ENCODE results near the gene UBE2E1. TPM values are rescaled to one million over a fixed set of nuclear protein-coding genes. Genes with fewer than 3 reads are reported as not detected.

The UBE2E1 gene
- total RNA-seq, 2 donors from 2014 or later: 56.5 to 68.5 TPM

DNA sequence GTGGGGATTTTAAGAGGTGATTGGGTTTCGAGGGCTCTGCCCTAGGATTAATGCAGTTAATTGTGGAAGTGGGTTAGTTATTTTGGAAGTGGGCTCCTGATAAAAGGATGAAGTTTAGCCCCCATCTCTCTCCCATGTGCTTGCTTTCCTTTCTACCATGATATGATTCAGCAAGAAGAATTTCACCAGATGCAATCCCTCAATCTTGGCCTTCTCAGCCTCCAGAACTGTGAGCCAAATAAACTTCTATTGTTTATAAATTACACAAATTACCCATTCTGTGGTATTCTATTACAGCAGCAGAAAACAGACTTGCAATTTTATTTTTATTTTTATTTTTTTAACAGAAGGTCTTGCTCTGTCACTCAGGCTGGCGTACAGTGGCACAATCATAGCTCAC is 27.3 kb upstream of the UBE2E1 start:
- DNase-seq (ENCODE audit: low spot score): no peak
- Mint-ChIP-seq H3K27ac (no peak overlapping the region), H3K36me3 (no peaks in the 10 kb centered on the region), H3K4me1 (ENCODE audit: low read depth in 2 of 2) (no peaks in the 10 kb centered on the region), H3K27me3 (peaks cover 11 to 32% of the 10 kb centered on the region in 2 donors), H3K4me3 (no peak overlapping the region), H3K9me3 (no peaks in the 10 kb centered on the region)
- no peak for ATAC-seq

DNA sequence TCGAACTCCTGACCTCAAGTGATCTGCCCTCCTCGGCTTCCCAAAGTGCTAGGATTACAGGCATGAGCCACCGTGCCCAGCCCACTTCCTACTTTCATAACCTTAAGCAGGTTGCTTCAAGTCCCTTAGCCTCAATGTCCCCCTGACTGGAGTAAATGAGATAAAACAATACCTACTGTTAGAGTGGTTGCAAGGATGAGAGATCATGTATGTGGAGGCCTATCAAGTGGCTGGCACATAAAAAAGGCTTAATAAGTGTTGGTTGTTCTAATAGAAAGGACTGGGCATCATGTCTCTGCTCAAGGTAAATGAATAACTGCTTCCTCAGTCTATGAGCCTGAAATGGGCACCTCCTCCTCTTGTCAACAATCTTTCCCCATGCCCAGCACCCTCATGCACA is 25.9 kb upstream of the UBE2E1 start:
- Mint-ChIP-seq H3K27ac (no peak overlapping the region), H3K36me3 (no peaks in the 10 kb centered on the region), H3K4me3 (no peak overlapping the region), H3K4me1 (ENCODE audit: low read depth in 2 of 2) (no peaks in the 10 kb centered on the region), H3K9me3 (no peaks in the 10 kb centered on the region), H3K27me3 (peaks cover 11 to 33% of the 10 kb centered on the region in 2 donors)
- DNase-seq (ENCODE audit: low spot score) (no peak), ATAC-seq (no peak)

DNA sequence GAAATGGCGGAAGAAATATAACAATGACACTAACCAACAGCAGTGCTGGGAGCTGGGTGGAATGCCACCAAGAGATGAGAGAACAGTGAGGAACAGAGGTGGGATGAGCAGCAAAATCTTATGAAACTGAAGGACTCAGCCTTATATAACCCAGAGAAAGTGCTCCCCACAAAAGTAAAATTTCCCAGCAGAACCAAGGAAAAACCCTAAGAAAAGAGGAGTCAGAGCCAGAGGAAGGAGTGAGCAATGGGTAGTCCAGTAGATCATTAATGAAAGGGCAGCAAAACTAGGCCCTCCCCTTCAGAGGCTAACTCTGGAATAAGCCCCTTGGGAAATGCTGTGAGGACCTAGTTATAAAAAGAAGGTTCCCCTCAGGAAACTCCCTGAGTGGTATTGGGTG is 24.7 kb upstream of the UBE2E1 start:
- no peak overlapping the region for H3K4me3 Mint-ChIP-seq
- no peak overlapping the region for H3K27ac Mint-ChIP-seq
- no peaks in the 10 kb centered on the region for H3K4me1 Mint-ChIP-seq (ENCODE audit: low read depth in 2 of 2)
- H3K9me3 Mint-ChIP-seq: no peaks in the 10 kb centered on the region
- ATAC-seq (no peak), DNase-seq (ENCODE audit: low spot score) (no peak)
- no peaks in the 10 kb centered on the region for H3K36me3 Mint-ChIP-seq
- H3K27me3 Mint-ChIP-seq: peaks cover 11 to 40% of the 10 kb centered on the region in 2 donors

DNA sequence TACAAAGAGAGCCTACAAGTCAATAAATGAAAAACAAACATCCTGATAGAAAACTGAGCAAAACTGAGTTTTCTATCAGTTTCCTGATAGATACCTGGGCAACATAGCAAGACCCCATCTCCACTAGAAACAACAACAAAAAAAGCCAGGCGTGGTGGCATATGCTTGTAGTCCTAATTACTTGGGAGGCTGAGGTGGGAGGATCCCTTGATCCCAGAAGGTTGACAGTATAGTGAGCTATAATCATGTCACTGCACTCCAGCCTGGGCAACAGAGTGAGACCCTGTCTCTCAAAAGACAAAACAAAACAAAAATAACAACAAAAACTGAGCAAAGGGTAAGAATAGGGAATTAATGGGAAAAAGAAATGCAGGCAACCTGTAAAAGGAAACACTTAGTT is 23.9 kb upstream of the UBE2E1 start:
- H3K4me1 Mint-ChIP-seq (ENCODE audit: low read depth in 2 of 2): no peaks in the 10 kb centered on the region
- H3K9me3 Mint-ChIP-seq: no peaks in the 10 kb centered on the region
- DNase-seq (ENCODE audit: low spot score): no peak
- ATAC-seq: no peak
- H3K4me3 Mint-ChIP-seq: no peak overlapping the region
- no peak overlapping the region for H3K27ac Mint-ChIP-seq
- H3K36me3 Mint-ChIP-seq: no peaks in the 10 kb centered on the region
- H3K27me3 Mint-ChIP-seq: peaks cover 11 to 40% of the 10 kb centered on the region in 2 donors

DNA sequence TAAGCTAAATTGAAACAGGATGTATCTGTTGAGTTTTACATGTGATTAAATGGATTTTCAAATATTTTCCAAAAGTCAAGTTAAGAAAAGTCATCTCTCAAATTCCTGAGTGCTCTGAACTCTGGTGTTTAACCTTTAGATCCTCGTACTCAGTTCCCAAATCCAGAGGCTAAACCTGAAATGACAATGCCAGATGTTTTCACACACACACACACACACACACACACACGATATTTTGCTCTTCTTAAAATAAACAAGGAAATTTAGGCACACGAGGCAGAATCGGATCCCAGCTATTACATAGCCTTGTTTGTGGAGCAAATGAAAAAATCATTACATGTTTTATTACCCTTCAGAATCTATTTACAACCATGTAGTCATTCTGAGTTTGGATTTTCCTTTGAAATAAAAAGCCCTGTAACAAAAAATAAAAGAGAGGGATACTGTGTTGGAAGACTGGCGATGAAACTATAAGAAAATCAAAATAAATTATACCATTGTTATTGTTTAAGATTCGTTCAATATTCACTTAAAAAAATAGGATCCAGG is 20.6 kb upstream of the UBE2E1 start:
- Mint-ChIP-seq H3K4me3 (no peak overlapping the region), H3K4me1 (ENCODE audit: low read depth in 2 of 2) (no peaks in the 10 kb centered on the region), H3K27me3 (peaks cover 9 to 44% of the 10 kb centered on the region in 2 donors), H3K36me3 (no peaks in the 10 kb centered on the region), H3K27ac (no peak overlapping the region), H3K9me3 (no peaks in the 10 kb centered on the region)
- ATAC-seq: no peak
- no peak for DNase-seq (ENCODE audit: low spot score)

DNA sequence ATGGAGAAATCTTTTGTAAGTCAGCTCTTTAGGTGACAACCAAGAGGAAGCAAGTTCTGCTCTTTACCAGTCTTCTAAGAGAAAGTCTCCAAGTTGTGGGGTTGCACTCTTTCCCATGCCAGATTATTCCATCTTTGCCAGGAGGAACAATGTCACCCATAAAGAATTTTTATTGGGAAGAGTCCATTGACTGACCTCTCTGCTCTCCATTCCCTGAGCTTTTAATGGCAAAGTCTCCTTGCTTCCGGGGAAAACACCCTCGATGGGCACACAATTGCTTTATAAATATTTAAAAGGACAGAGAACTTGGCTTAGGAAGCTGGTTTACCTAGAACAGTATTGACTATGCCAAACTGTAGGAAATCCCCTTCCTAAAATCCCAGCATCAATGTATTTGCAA is 19.9 kb upstream of the UBE2E1 start:
- H3K4me1 Mint-ChIP-seq (ENCODE audit: low read depth in 2 of 2): no peaks in the 10 kb centered on the region
- no peak for DNase-seq (ENCODE audit: low spot score)
- no peak overlapping the region for H3K4me3 Mint-ChIP-seq
- ATAC-seq: no peak
- H3K9me3 Mint-ChIP-seq: no peaks in the 10 kb centered on the region
- H3K27me3 Mint-ChIP-seq: peaks cover 8 to 36% of the 10 kb centered on the region in 2 donors
- H3K36me3 Mint-ChIP-seq: no peaks in the 10 kb centered on the region
- no peak overlapping the region for H3K27ac Mint-ChIP-seq

DNA sequence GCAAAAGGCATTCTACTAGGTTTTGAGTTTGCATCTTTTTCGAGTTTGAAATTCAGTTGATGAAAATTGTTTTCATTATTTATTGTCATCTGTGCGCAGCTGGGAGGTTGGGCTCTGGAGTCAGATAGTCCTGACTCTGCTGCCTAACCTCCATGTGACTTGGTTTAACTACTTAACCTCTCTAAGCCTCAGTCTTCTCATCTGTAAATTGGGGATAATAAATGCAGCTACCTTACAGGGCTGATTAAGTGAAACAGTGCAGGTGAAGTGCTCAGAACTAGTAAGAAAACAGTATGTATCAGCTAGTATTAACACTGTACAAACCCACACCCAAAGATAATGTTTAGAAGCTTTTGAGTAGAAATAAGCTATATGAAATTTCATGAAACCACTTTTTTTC is 14.1 kb upstream of the UBE2E1 start:
- H3K4me1 Mint-ChIP-seq (ENCODE audit: low read depth in 2 of 2): peaks cover 7 to 9% of the 10 kb centered on the region in 2 donors
- DNase-seq (ENCODE audit: low spot score) (no peak), ATAC-seq (no peak)
- peaks cover 10 to 18% of the 10 kb centered on the region in 2 donors for H3K27me3 Mint-ChIP-seq
- H3K4me3 Mint-ChIP-seq: no peak overlapping the region
- no peak overlapping the region for H3K27ac Mint-ChIP-seq
- no peaks in the 10 kb centered on the region for H3K9me3 Mint-ChIP-seq
- no peaks in the 10 kb centered on the region for H3K36me3 Mint-ChIP-seq

DNA sequence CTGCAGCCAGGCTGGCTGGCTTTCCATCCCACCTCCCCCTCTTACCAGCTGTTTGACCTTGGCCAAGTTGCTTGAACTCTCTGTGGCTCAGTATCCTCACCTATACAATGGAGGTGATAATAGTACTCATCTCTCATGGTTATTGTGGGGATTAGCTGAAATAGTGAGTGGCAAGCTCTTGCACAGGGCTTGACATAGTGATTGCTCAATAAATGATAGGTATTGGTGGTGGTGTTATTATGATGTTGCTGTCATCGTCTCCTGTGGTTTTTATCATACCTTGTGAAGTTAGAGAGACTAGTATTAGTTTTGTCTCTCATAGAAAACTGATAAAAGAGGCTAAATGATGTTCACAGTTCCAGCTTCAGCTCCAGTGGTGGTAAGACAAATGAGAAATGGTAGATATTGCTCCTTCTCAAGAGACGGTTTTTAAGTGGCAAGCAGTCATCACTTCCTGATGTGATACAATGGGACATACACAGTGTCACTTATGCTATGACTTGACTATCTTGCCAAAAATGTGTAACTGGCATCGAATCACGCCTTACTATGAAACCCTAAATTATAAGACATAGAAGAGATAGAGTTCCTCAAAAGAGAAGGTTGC is 12.1 kb upstream of the UBE2E1 start:
- peak; percentile 65 to 75 for ATAC-seq
- peaks cover 10 to 16% of the 10 kb centered on the region in 2 donors for H3K4me1 Mint-ChIP-seq (ENCODE audit: low read depth in 2 of 2)
- H3K36me3 Mint-ChIP-seq: no peaks in the 10 kb centered on the region
- no peak for DNase-seq (ENCODE audit: low spot score)
- peak overlapping the region; percentile 9 for H3K4me3 Mint-ChIP-seq
- H3K9me3 Mint-ChIP-seq: no peaks in the 10 kb centered on the region
- H3K27me3 Mint-ChIP-seq: peaks cover 10 to 18% of the 10 kb centered on the region in 2 donors
- no peak overlapping the region for H3K27ac Mint-ChIP-seq

DNA sequence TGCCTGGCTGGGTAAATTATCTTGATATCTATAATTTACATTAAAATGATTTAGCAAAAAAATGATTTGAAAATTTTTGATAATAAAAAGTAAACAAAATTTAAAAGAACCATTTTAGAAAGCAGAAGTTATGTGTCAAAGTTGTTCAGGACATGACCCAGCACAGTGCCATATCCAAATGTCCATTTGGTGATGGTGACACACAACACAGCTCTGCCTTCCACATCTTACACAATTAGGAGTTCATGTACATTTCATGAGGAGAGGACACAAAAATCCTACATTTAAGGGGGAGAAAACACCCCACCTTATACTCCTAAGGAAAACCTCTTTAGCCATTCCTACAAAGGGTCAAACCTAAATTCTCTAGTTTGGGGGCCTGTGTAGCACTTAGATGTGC is 10.7 kb upstream of the UBE2E1 start:
- Mint-ChIP-seq H3K4me1 (ENCODE audit: low read depth in 2 of 2) (peaks cover 10 to 16% of the 10 kb centered on the region in 2 donors), H3K27ac (no peak overlapping the region), H3K4me3 (no peak overlapping the region), H3K27me3 (peaks cover 10 to 19% of the 10 kb centered on the region in 2 donors), H3K36me3 (no peaks in the 10 kb centered on the region), H3K9me3 (no peaks in the 10 kb centered on the region)
- no peak for ATAC-seq
- no peak for DNase-seq (ENCODE audit: low spot score)

DNA sequence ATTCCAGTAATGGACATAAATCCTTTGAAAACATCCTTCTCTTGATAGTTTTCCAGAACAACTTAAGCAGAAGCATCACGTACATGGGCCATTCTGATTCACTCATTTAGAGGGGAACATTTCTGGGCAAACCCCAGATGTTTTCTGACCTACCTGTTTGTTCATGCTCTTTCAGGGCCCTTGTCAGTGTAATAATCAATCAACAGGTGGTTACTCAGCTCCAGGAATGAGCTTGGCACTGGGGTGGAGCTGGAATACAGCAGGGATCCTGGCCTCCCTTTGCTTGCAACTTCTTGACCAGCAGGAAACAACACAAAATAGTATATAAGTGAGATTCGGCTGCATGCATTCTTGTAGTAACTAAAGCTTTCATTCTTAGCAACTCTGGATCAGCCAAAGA is 9.2 kb upstream of the UBE2E1 start:
- ATAC-seq (no peak), DNase-seq (ENCODE audit: low spot score) (no peak)
- no peaks in the 10 kb centered on the region for H3K9me3 Mint-ChIP-seq
- H3K27me3 Mint-ChIP-seq: peaks cover 10 to 19% of the 10 kb centered on the region in 2 donors
- peak overlapping the region in 1 of 2 donors; percentile 18 for H3K27ac Mint-ChIP-seq
- H3K4me1 Mint-ChIP-seq (ENCODE audit: low read depth in 2 of 2): peaks cover 10 to 16% of the 10 kb centered on the region in 2 donors
- H3K36me3 Mint-ChIP-seq: no peaks in the 10 kb centered on the region
- no peak overlapping the region for H3K4me3 Mint-ChIP-seq

DNA sequence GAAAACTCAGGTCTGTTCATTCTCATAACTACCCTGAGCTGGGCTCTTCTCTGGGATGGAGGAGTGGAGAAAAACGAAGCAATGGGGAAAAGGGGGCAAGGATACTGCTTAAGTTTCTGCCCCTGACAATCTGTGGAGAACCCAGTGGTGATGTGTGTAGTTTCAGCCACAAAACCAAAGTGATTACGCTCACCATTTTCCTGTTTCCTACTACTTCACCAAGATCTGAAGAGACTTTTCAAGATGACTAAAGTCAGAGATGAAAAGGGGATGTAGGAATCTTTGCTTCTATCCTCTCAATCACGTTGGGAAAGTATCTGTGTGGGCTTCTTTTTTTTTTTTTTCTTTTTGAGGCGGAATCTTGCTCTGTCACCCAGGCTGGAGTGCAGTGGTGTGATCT is 8.3 kb upstream of the UBE2E1 start:
- H3K27ac Mint-ChIP-seq: no peak overlapping the region
- peaks cover 7 to 19% of the 10 kb centered on the region in 2 donors for H3K27me3 Mint-ChIP-seq
- H3K36me3 Mint-ChIP-seq: no peaks in the 10 kb centered on the region
- H3K4me3 Mint-ChIP-seq: no peak overlapping the region
- H3K9me3 Mint-ChIP-seq: no peaks in the 10 kb centered on the region
- DNase-seq (ENCODE audit: low spot score) (no peak), ATAC-seq (peak; percentile 61 to 65)
- H3K4me1 Mint-ChIP-seq (ENCODE audit: low read depth in 2 of 2): peaks cover 10 to 16% of the 10 kb centered on the region in 2 donors

DNA sequence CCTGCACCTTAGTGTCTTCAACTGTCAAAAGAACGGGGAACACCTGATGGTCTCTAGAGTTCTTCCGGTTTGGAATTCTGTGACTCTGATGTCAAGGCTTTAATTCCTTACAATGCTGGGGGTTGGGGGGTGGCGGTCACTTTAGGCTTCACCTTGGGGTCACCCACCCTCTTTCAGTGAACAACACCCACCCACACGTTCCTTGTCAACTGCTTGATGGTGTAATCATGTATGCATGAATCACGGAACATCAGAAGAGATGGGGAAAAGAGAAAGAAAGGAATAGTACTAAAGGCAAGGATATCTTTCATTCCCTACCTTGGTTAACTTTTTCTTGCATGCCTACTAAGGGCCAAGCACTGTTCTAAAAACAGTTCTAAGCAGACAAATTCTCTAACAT is 7.3 kb upstream of the UBE2E1 start:
- Mint-ChIP-seq H3K4me1 (ENCODE audit: low read depth in 2 of 2) (peaks cover 8 to 13% of the 10 kb centered on the region in 2 donors), H3K4me3 (no peak overlapping the region), H3K27ac (no peak overlapping the region), H3K9me3 (no peaks in the 10 kb centered on the region), H3K36me3 (no peaks in the 10 kb centered on the region), H3K27me3 (peaks cover 6 to 15% of the 10 kb centered on the region in 2 donors)
- ATAC-seq (no peak), DNase-seq (ENCODE audit: low spot score) (no peak)

DNA sequence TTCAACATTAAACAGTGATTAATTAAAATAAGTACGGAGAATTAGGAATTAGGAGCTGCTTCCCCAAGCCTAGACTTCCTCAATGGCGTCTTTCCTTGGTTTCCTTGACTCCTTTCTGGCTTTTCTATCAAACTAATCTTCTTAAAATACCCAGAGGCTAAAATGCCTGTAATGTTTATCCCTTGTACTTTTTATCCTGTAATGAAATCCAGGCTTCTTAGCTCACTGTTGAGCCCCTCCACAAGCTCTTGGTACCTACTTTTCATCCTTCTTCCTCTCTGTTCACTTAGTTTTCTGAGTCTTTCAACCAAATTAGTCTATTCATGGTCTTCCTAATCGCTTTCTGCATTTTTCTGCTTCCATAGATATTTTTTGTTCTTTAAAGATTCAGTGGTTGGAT is 6.9 kb upstream of the UBE2E1 start:
- Mint-ChIP-seq H3K4me3 (no peak overlapping the region), H3K9me3 (no peaks in the 10 kb centered on the region), H3K27me3 (peaks cover 2 to 11% of the 10 kb centered on the region in 2 donors), H3K27ac (no peak overlapping the region), H3K36me3 (no peaks in the 10 kb centered on the region), H3K4me1 (ENCODE audit: low read depth in 2 of 2) (peaks cover 4 to 9% of the 10 kb centered on the region in 2 donors)
- no peak for DNase-seq (ENCODE audit: low spot score)
- ATAC-seq: no peak

DNA sequence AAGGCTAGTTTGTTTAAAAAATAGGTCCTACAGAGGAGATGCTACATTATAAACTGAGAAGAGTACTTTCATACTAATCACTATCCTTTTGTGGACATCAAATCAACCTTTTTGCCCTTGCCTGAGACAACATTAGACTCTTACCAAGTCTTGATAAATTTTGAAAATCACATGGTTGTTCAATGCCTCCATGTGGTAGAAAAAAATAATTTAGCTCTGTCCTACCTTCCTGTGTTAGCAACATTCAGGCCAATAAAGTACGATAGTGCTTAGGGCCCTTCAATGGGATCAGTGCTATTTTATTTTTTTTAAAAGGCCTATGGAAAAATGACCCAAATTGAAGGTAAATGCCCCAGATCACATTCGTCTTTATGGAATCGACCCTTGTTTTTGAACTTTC is 5.0 kb upstream of the UBE2E1 start:
- H3K4me3 Mint-ChIP-seq: no peak overlapping the region
- no peak overlapping the region for H3K27ac Mint-ChIP-seq
- H3K9me3 Mint-ChIP-seq: no peaks in the 10 kb centered on the region
- peaks cover 0 to 7% of the 10 kb centered on the region in 2 donors for H3K27me3 Mint-ChIP-seq
- no peaks in the 10 kb centered on the region for H3K36me3 Mint-ChIP-seq
- H3K4me1 Mint-ChIP-seq (ENCODE audit: low read depth in 2 of 2): peaks cover 4 to 13% of the 10 kb centered on the region in 2 donors
- DNase-seq (ENCODE audit: low spot score) (no peak), ATAC-seq (no peak)

All from natural killer cell treated with Interleukin-12 subunit alpha and Interleukin-12 subunit beta and Interleukin-15 and Interleukin-18, amount 100 ng/mL, for 72 hours (primary cell).